ENCODE measurements around the gene SLC7A4. TPM values are rescaled to one million over a fixed set of nuclear protein-coding genes. Genes with fewer than 3 reads are reported as not detected.
"Not testable (repeated sequence)": the region's sequence is repeated elsewhere in the genome, so short reads cannot be mapped to it uniquely, and the experiment has no call there.

SLC7A4 gene
- total RNA-seq, 1 donor from 2014 or later: 0.51 TPM

GRCh38 chr22:21067075-21067900 lies 34.9 kb upstream of the SLC7A4 start:
- intact Hi-C loops (cut with DNase I): no loop called here
- DNase-seq (ENCODE audit: missing footprints): no peak
- no peak for ATAC-seq

DNA sequence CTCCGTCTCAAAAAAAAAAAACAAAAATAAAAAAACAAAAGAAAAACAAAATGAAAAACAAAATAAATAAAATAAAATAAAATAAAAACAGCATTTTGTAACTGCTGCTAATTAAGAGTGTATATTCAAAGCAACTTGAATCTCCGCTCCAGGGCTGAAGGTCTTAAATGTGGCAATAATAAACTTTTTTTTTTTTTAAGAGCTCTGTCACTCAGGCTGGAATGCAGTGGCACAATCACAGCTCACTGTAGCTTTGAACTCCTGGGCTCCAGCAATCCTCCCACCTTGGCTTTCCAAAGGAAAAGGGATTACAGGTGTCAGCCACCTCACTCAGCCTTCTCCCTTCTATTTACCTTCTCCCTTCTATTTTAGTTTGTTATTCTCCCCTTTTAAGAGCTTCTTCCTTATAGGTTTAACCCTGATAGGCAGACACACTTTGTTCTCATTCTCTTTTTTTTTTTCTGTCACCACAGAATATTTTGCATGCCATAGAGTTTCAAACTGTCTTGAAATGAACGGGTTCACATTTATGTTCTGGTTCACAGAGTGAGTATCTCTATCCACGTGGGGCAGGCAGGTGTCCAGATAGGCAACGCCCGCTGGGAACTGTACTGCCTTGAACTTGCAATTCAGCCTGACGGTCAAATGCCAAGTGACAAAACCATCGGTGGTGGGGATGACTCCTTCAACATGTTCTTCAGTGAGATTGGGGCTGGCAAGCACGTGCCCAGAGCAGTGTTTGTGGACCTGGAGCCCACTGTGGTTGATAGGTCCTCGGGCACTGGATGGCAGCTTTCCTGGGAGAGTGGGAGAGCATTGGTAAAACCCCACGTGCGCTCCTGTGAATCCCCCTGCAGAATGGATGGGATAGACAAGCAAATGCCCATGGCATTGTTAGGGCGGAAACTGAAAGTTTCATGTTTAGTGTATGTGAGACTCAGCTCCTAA lies 32.8 kb upstream of the SLC7A4 start:
- DNase-seq (ENCODE audit: missing footprints) (no peak), ATAC-seq (no peak)
- intact Hi-C loops (cut with DNase I): no loop called here

- intact Hi-C loops (cut with DNase I); ATAC-seq; DNase-seq (ENCODE audit: missing footprints): not testable (repeated sequence)
Measured at GRCh38 chr22:21064425-21064824, 32.1 kb upstream of the SLC7A4 start.

DNA sequence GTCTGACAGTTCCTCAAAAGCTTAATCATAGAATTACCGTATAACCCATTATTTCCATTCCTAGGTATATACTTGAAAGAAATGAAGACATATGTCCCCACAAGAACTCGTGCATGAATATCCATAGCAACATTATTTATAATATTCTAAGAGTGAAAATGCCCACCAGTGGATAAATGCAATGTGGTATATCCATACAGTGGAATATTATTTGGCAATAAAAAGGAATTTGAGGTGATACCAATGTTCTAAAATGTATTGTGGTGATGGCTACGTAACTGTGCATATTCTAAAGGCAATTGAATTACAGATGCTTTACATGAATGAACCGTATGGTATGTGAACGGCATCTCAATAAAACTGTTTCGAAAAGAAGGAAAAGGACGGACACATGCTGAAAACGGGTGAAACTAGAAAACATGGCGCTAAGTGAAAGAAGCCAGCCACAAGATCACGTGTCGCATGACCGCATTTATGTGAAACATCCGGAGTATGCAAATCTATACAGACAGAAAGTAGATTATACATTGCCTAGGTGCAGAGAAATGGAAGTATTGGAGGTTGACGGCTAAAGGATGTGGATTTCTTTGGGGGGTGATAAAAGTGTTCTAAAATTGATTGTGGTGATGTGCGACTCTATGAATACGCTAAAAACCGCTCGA lies 29.4 kb upstream of the SLC7A4 start:
- ATAC-seq: not testable (repeated sequence)

DNA sequence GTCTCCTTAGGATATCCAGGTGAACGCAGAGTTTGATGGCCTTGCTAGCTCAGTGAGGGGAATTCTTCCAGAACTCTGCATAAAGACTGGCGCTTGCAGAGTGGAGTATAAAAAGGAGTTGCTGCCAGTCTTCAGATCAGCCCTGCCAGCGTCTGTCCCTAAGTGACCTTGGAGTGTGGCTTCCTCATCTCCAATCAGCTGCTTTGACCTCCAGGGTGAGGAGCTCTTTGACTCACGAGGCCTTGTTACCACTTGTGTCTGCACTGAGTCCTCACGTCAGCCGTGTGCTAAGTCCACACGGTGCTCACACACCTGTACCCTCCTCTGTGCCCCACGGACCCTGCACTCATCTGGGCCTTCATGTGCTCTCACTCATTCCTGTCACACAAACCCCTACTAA lies 28.0 kb upstream of the SLC7A4 start:
- peak; percentile 54 for ATAC-seq
- intact Hi-C loops (cut with DNase I); DNase-seq (ENCODE audit: missing footprints): not testable (repeated sequence)

More for the DNA sequence above, 29.4 kb upstream of the SLC7A4 start:
- DNase-seq (ENCODE audit: missing footprints); intact Hi-C loops (cut with DNase I): not testable (repeated sequence)

DNA sequence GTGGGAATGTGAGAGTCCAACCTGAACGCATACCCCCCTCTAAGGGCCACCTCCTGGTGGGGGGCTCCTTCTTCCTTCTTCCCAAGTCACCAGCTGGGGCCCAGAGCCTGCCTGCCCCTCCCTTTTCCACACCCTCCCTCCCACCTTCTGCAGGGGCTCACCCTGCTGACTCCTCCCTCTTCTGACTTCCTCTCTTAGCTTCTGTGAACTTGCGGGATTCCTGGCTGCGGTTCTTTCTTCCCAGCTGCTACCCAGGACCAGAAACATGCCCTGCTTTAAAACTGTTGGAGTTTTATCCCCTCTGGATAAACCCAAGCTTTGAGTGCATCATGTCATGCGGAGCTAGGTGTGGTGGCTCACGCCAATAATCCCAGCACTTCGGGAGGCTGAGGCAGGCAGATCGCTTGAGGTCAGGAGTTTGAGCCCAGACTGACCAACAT lies 23.5 kb upstream of the SLC7A4 start:
- intact Hi-C loops (cut with DNase I): no loop called here
- DNase-seq (ENCODE audit: missing footprints) (no peak), ATAC-seq (no peak)

GRCh38 chr22:21055564-21055834 lies 23.1 kb upstream of the SLC7A4 start:
- DNase-seq (ENCODE audit: missing footprints) (no peak), ATAC-seq (no peak)
- intact Hi-C loops (cut with DNase I): no loop called here

- ATAC-seq (no peak), DNase-seq (ENCODE audit: missing footprints) (no peak)
- intact Hi-C loops (cut with DNase I): no loop called here
Measured at GRCh38 chr22:21054714-21055563, 22.6 kb upstream of the SLC7A4 start.

DNA sequence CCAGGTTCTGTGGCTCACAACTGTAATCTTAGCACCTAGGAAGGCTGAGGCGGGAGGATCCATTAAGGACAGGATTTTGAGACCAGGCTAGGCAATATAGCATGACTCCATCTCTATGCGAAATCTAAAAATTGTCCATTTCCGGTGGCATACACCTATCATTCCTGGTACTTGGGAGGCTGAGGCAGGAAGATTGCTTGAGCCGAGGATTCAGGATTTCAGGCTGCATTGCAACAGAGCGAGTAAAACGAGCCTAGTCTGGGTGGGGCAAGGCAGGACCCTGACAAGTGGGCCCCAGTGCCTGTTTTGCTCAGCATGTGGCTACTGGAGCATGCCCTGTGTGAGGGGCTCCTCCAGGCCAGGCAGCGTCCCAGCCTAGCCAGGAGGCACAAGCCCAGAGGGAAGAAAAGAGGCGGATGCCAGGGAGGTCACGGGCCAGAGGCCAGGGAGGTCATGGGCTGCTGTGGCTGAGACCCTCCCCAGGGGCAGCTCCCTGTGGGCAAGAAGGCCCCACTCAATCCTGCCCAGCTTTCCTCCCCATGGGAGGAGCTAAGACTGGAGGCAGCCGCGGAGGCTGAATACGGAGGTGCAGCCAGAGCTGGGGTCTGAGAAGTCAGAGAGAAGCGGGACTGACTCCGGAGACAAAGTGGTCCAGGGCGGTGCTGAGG lies 21.8 kb upstream of the SLC7A4 start:
- DNase-seq (ENCODE audit: missing footprints): no peak
- no peak for ATAC-seq
- intact Hi-C loops (cut with DNase I): no loop called here

DNA sequence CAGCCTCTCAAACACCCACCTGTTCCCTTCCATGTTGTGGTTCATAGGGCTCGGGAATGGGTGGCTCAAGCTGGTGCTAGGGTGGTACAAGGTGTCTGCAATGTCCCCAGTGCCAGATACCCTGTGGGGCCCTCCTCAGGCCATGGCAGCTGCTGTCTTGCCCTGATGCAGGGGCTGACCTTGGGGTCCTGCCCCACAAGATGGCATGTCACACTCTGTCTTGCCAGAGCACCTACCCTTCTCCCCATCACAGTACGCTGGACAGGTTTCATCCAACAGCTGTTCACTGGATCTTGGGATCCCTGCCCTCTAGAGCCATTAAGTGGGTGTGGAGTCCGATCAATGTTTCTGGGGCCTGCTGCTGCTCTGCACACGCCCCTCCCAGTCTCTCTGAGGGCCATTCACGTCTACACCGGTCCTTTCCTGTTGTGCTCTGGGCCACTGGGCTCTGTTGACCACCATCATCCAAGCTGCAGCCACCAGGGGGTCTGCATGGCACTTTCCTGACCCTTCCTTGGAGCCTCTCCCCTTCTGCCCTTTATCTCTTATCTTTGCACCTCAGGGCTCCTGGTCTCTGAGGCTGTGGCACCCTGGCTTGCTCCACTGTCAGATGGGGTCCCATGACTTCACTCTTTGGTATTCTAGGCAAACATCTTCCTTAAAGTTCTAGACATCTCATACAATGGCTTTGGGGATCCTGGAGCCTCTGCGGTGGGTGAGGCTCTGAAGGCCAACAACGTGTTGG lies 20.5 kb upstream of the SLC7A4 start:
- intact Hi-C loops (cut with DNase I): no loop called here
- no peak for ATAC-seq
- no peak for DNase-seq (ENCODE audit: missing footprints)

GRCh38 chr22:21051831-21052400 lies 19.6 kb upstream of the SLC7A4 start:
- ATAC-seq: no peak
- intact Hi-C loops (cut with DNase I): no loop called here

GRCh38 chr22:21051145-21051830 lies 18.9 kb upstream of the SLC7A4 start:
- DNase-seq (ENCODE audit: missing footprints) (no peak), ATAC-seq (no peak)
- intact Hi-C loops (cut with DNase I): no loop called here

More at GRCh38 chr22:21051831-21052400, 19.6 kb upstream of the SLC7A4 start:
- DNase-seq (ENCODE audit: missing footprints): no peak

DNA sequence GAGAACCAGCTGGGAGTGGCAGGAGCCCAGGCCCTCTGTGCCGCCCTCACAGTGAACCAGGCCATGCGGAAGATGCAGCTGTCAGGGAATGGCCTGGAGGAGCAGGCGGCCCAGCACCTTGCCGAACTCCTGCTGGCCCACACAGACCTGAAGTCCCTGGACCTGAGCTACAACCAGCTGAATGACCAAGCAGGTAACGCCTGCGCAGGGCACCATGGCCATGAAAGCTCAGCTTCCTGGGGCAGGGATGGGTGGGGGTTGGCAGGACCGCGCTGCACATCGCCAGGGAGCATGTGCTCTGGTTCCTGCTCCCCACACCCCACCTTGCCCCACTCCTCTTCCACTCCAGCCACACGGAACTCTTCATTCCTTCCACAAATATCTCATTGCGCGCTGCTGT lies 16.6 kb upstream of the SLC7A4 start:
- DNase-seq (ENCODE audit: missing footprints); ATAC-seq; intact Hi-C loops (cut with DNase I): not testable (repeated sequence)

DNA sequence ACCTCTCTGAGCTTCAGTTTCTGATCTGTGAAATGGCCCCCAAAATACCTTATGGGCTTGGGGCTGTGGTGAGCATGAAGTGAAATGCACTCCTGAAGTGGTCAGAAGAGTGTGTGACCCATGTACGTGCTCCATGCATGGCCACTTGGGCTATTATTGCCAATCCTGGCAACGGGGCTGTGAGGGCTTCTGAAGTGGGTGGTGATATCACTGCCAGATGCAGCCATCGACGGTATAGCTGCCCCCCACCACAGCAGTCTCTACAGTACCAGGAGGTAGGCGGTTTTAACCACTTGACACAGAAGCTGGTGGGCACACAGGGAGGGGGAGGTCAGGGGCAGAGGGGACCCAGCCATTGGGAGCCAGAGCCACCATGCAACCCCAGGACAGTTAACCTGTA lies 16.1 kb upstream of the SLC7A4 start:
- intact Hi-C loops (cut with DNase I); DNase-seq (ENCODE audit: missing footprints); ATAC-seq: not testable (repeated sequence)

- ATAC-seq (no peak), DNase-seq (ENCODE audit: missing footprints) (no peak)
- intact Hi-C loops (cut with DNase I): no loop called here
Measured at GRCh38 chr22:21047730-21048129, 15.4 kb upstream of the SLC7A4 start.

GRCh38 chr22:21047035-21047661 lies 14.8 kb upstream of the SLC7A4 start:
- ATAC-seq (no peak), DNase-seq (ENCODE audit: missing footprints) (no peak)
- intact Hi-C loops (cut with DNase I): no loop called here
